Measurements from ENCODE around the gene CPA4.

- no peak for TF ChIP-seq CTCF (IDR thresholded peaks at IDR 0.05; ENCODE audit: poor library complexity, severe bottlenecking)
- no peak for TF ChIP-seq SMC3 (conservative IDR thresholded peaks at IDR 0.05; ENCODE audit: poor library complexity)
- no peak for TF ChIP-seq REST (IDR thresholded peaks at IDR 0.05; ENCODE audit: borderline replicate concordance)
Measured at GRCh38 chr7:130293521-130293920, 560 bp downstream of the CPA4 start.
